Measurements from ENCODE around the gene TECPR2.
"Not testable (repeated sequence)": the region's sequence is repeated elsewhere in the genome, so short reads cannot be mapped to it uniquely, and the experiment has no call there.

DNA sequence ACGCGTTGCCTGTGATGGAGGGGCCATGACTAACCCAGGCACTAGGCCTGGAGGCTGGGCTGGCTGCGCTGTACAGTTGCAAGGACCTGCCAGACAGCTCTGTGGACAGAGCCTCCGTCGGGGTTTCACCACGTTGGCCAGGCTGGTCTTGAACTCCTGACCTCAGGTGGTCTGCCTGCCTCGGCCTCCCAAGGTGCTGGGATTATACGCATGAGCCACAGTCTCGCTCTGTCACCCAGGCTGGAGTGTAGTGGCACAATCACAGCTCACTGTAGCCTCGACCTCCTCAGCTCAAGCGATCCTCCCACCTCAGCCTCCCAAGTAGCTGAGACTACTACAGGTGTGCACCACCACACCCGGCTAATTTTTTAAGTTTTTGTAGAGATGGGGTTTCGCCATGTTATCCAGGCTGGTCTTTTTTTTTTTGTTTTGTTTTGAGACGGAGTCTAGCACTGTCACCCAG, 178.3 kb downstream of the TECPR2 start:
- not testable (repeated sequence) for TF ChIP-seq POLR2AphosphoS5 (IDR thresholded peaks at IDR 0.05; ENCODE audit: low read depth); GABPA (IDR thresholded peaks at IDR 0.05; ENCODE audit: low read depth); SPI1 (IDR thresholded peaks at IDR 0.05; ENCODE audit: borderline replicate concordance, low read depth)
- TF ChIP-seq, protein P1, sequence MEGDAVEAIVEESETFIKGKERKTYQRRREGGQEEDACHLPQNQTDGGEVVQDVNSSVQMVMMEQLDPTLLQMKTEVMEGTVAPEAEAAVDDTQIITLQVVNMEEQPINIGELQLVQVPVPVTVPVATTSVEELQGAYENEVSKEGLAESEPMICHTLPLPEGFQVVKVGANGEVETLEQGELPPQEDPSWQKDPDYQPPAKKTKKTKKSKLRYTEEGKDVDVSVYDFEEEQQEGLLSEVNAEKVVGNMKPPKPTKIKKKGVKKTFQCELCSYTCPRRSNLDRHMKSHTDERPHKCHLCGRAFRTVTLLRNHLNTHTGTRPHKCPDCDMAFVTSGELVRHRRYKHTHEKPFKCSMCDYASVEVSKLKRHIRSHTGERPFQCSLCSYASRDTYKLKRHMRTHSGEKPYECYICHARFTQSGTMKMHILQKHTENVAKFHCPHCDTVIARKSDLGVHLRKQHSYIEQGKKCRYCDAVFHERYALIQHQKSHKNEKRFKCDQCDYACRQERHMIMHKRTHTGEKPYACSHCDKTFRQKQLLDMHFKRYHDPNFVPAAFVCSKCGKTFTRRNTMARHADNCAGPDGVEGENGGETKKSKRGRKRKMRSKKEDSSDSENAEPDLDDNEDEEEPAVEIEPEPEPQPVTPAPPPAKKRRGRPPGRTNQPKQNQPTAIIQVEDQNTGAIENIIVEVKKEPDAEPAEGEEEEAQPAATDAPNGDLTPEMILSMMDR (IDR thresholded peaks at IDR 0.05; ENCODE audit: insufficient read depth, low read length) = not testable (repeated sequence)
- TF ChIP-seq, protein P2, sequence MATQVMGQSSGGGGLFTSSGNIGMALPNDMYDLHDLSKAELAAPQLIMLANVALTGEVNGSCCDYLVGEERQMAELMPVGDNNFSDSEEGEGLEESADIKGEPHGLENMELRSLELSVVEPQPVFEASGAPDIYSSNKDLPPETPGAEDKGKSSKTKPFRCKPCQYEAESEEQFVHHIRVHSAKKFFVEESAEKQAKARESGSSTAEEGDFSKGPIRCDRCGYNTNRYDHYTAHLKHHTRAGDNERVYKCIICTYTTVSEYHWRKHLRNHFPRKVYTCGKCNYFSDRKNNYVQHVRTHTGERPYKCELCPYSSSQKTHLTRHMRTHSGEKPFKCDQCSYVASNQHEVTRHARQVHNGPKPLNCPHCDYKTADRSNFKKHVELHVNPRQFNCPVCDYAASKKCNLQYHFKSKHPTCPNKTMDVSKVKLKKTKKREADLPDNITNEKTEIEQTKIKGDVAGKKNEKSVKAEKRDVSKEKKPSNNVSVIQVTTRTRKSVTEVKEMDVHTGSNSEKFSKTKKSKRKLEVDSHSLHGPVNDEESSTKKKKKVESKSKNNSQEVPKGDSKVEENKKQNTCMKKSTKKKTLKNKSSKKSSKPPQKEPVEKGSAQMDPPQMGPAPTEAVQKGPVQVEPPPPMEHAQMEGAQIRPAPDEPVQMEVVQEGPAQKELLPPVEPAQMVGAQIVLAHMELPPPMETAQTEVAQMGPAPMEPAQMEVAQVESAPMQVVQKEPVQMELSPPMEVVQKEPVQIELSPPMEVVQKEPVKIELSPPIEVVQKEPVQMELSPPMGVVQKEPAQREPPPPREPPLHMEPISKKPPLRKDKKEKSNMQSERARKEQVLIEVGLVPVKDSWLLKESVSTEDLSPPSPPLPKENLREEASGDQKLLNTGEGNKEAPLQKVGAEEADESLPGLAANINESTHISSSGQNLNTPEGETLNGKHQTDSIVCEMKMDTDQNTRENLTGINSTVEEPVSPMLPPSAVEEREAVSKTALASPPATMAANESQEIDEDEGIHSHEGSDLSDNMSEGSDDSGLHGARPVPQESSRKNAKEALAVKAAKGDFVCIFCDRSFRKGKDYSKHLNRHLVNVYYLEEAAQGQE (IDR thresholded peaks at IDR 0.05; ENCODE audit: insufficient replicate concordance, low read depth) = not testable (repeated sequence)
